ENCODE measurements around the gene COLEC11.

The COLEC11 gene

DNA sequence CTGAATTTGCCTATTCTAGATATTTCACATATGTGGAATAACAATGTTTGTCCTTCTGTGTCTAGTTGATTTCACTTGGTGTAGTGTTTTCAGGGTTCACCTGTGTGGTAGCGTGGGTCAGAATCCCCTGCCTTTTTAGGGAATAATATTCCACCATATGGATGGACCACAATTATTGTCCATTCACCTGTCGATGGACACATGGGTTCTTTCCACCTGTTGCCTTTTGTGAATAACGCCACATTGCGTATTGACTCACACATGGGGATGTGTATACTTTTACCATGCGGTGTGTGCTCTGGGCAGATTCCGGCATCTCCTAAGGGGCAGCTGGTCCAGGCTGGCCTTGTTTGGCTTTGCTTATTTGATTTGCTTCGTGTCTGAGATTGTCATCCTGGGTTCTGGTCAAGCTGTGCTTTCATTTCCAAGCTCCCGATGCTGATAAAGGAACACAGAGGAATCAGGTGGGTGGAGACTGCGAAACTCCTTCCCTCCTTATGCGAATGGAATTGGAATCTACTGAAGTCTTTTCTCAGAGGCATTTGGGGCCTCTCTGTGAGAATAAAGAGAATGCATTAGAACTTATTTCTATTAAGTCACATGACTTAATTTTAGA is 44.2 kb downstream of the COLEC11 start:
- TF ChIP-seq GATA1 (IDR thresholded peaks at IDR 0.05; ENCODE audit: low read depth, low read length), result no peak
- no peak for TF ChIP-seq POLR2A (IDR thresholded peaks at IDR 0.05; ENCODE audit: low read length)
- DNase-seq, result no peak

DNA sequence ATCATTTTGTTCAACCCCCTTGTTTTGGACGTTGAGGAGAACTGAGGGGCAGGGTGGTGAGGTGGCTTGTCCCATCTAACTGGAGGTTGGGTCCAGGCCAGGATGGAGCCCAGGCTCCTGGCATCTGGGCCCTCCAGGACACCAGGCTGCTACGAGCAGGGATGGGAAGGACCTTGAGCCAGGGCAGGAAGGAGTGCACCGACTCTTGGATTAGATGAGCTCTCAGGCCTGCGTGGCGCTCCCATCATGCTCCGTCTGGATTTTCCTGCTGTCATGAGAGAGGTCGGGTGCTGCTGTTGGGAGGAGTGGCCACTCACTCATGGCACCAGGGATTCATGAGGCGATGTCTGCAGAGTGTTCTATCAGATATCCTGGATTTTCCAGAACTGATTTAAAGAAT is 44.7 kb downstream of the COLEC11 start:
- no peak for DNase-seq
- no peak for TF ChIP-seq POLR2A (IDR thresholded peaks at IDR 0.05; ENCODE audit: low read length)
- no peak for TF ChIP-seq GATA1 (IDR thresholded peaks at IDR 0.05; ENCODE audit: low read depth, low read length)

DNA sequence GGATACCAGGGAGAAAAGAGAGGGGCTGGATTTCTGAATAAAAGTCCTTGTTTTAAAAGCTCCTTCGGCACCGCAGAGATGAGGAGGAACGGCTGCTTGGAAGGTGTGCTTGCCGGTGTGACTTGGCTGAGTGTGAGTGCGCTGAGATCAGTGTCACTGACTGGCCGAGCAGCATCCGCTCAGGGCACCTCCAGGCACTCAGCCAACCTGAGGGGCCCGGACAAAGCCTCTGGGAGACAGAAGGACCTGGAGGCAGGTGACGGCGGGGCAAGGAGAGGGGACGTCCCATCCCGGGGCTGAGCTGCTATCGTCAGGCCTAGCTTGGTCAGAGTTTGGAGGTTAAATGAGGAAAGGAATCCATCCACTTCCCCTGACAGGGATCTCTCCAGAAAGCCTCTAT is 46.3 kb downstream of the COLEC11 start:
- no peak for TF ChIP-seq GATA1 (IDR thresholded peaks at IDR 0.05; ENCODE audit: low read depth, low read length)
- no peak for TF ChIP-seq POLR2A (IDR thresholded peaks at IDR 0.05; ENCODE audit: low read length)
- no peak for DNase-seq

DNA sequence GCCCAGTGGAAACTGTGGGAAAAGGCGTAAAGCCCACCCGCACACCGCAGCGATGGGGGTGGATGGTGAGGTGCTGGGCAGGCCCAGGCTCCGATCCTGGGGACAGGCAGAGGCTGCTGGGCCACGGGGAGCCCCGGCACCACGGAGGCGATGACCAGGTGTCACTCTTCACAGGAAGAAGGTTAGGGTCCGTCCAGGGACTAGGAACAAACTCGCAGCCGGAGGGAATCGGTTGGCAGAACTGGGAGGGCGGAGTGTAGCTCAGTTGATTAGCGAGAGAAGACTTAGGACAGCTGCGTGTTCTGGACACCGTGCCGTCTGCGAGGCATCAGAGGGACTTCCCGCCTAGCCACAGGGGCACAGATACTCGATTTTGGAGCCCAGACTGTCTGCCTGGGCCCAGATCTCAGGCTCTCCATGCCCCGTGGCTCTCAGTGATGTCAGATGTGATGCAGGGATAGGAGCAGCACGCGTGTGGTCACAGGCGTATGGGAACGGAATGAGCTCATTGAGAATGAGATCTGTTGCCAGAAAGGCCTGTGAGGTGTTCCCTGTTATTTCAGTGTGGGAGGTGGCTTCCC is 47.0 kb downstream of the COLEC11 start:
- no peak for TF ChIP-seq GATA1 (IDR thresholded peaks at IDR 0.05; ENCODE audit: low read depth, low read length)
- no peak for TF ChIP-seq POLR2A (IDR thresholded peaks at IDR 0.05; ENCODE audit: low read length)
- DNase-seq, result no peak

DNA sequence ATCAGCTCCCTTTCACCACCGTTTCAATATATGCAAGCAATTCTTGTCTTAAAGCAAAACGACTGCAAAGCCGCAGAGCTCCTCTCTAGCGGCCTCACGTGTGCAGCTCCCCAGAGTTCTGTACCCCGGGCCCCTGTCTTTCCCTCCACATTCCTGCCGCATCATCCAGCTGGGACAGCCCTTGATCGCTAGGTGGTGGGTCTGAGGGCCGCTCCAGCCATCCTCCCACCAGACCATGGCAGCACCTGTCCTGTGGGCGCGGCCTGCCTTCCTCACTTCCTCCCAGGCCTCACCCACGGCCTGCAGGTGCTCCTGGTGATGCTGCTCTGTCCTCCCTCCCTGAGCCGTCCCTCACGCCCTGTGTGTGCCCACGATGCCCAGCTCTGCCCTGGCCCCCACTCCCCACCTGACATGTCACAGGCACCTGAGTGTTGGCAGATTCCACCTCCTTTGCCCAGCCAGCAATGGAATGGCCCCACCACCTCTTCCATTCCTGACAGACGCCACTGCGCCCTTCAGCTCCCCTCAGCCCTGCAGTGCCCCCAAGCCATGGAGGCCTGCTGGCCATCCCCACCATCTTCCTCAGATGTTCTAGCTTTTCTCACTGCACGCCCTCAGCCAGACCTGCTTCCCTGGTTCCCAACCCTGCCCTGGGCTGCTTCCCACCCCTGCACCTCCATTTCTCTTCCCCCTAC is 47.8 kb downstream of the COLEC11 start:
- no peak for TF ChIP-seq GATA1 (IDR thresholded peaks at IDR 0.05; ENCODE audit: low read depth, low read length)
- no peak for TF ChIP-seq POLR2A (IDR thresholded peaks at IDR 0.05; ENCODE audit: low read length)
- DNase-seq, result no peak

DNA sequence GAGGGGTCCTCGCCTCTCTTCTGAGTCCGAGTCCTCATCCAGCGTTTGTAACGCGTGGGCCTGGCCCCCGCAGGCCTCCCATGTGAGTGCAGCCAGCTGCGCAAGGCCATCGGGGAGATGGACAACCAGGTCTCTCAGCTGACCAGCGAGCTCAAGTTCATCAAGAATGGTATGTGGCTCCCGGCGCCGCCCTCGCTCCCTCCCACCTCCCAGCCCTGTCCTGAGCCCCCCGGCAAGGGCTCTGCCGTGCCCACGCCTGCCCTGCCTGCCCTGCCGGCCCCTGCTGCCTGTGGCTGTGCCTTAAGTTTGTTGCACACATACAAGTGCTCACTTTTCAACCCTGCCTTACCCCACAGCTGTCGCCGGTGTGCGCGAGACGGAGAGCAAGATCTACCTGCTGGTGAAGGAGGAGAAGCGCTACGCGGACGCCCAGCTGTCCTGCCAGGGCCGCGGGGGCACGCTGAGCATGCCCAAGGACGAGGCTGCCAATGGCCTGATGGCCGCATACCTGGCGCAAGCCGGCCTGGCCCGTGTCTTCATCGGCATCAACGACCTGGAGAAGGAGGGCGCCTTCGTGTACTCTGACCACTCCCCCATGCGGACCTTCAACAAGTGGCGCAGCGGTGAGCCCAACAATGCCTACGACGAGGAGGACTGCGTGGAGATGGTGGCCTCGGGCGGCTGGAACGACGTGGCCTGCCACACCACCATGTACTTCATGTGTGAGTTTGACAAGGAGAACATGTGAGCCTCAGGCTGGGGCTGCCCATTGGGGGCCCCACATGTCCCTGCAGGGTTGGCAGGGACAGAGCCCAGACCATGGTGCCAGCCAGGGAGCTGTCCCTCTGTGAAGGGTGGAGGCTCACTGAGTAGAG is 48.7 kb downstream of the COLEC11 start:
- no peak for DNase-seq
- no peak for TF ChIP-seq GATA1 (IDR thresholded peaks at IDR 0.05; ENCODE audit: low read depth, low read length)
- no peak for TF ChIP-seq POLR2A (IDR thresholded peaks at IDR 0.05; ENCODE audit: low read length)

DNA sequence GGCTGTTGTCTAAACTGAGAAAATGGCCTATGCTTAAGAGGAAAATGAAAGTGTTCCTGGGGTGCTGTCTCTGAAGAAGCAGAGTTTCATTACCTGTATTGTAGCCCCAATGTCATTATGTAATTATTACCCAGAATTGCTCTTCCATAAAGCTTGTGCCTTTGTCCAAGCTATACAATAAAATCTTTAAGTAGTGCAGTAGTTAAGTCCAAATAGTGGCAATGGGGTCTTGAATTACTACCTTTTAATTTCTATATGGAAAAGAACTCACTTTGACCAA is 49.3 kb downstream of the COLEC11 start:
- DNase-seq, result no peak
- TF ChIP-seq POLR2A (IDR thresholded peaks at IDR 0.05; ENCODE audit: low read length), result no peak
- no peak for TF ChIP-seq GATA1 (IDR thresholded peaks at IDR 0.05; ENCODE audit: low read depth, low read length)

DNA sequence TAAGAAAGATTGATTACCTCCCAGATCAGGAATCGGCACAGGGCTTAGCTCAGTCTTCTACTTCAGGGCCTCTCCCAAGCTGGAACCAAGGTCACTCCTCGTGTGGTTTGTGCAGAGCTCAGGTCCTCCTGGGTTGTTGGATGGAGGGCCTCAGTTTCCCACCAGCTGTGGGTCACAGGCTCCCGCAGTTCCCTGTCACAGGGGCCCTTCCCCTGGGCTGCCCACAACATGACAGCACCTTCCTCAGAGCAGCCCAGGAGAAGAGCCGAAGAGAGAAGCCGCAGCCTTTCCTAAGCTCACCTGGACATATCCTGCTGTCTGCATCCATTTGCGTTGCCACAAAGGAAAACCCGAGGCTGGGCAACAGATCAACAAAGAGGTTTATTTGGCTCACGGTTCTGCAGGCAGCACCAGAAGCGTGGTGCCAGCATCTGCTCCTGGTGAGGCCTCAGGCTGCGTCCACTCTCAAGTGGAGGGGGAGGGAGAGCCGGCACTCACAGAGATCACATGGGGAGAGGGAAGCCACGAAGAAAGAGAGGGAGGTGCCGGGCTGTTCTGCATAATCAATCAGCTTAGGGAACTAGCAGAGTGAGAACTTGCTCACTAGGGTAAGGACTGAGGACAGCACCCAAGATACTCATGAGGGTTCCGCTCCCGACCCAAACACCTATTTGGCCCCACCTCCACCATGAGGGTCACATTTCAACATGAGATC is 50.1 kb downstream of the COLEC11 start:
- no peak for DNase-seq

DNA sequence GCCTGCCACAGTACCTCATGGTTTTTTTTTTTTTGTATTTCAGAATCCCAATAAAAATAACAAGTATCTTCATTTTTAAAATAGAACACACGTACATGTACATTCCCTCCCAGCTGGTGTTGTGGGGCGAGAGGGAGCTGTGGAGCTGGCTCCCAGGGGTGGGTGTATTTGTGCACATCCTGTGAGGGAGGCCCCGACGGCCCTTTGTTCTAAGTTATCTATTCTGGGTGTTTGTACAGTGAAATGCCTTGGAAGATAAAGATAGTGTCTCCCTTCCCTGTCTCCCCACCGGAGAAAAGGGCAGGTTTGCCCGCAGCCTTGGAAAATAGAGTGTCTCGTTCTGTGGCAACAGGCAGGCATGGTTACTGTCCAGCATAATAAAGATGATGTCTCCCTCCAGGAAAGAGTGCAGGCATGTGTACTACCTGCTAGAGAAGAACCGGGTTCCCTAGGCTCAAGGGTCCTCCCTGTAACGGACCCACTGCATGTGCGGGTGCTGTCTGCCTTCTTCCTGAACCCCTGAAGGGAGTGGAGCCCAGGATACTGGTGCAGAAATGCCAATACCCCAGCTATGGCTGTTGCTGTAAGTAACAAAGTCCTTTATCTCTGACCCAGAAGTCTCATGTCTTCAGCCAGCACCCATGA is 51.0 kb downstream of the COLEC11 start:
- DNase-seq, result no peak
- TF ChIP-seq GATA1 (IDR thresholded peaks at IDR 0.05; ENCODE audit: low read depth, low read length) (no peak), POLR2A (IDR thresholded peaks at IDR 0.05; ENCODE audit: low read length) (no peak)

More for the DNA sequence above, 50.1 kb downstream of the COLEC11 start:
- TF ChIP-seq GATA1 (IDR thresholded peaks at IDR 0.05; ENCODE audit: low read depth, low read length) (no peak), POLR2A (IDR thresholded peaks at IDR 0.05; ENCODE audit: low read length) (no peak)

DNA sequence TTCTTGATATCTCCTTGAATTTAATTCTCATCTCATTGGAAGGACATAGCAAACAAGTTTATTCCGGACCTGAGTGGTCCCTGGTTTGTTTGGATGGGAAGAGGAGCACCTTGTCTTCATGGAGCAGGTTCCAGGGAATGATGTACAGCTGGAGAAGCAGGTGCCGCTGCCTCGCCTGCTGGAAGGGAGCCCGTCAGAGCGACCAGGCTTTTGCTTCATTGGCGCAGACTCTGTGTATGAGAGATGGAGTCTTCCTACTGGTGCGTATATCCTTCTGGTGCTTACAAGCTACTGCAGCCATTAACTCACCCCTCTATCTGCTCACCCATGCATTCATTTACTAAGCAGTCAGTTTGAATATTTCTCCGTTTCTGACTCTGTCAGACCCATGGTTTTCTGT is 51.5 kb downstream of the COLEC11 start:
- TF ChIP-seq GATA1 (IDR thresholded peaks at IDR 0.05; ENCODE audit: low read depth, low read length), result no peak
- no peak for TF ChIP-seq POLR2A (IDR thresholded peaks at IDR 0.05; ENCODE audit: low read length)
- DNase-seq, result no peak

DNA sequence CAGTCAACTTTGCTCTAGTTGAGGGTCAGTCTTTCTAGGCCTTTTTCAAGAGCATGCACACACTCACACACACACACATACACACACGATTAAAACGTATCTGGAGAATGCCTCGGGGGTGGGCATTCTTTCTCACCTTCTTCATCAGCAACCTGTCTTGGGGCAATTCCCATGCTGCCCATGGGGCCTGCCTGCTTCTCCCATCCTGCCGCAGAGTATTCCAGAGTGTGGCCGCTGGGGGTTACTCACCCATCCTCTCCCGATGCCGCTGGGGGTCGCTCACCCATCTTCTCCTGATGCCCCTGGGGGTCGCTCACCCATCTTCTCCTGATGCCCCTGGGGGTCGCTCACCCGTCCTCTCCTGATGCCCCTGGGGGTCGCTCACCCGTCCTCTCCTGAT is 52.3 kb downstream of the COLEC11 start:
- TF ChIP-seq GATA1 (IDR thresholded peaks at IDR 0.05; ENCODE audit: low read depth, low read length) (no peak), POLR2A (IDR thresholded peaks at IDR 0.05; ENCODE audit: low read length) (no peak)
- no peak for DNase-seq

DNA sequence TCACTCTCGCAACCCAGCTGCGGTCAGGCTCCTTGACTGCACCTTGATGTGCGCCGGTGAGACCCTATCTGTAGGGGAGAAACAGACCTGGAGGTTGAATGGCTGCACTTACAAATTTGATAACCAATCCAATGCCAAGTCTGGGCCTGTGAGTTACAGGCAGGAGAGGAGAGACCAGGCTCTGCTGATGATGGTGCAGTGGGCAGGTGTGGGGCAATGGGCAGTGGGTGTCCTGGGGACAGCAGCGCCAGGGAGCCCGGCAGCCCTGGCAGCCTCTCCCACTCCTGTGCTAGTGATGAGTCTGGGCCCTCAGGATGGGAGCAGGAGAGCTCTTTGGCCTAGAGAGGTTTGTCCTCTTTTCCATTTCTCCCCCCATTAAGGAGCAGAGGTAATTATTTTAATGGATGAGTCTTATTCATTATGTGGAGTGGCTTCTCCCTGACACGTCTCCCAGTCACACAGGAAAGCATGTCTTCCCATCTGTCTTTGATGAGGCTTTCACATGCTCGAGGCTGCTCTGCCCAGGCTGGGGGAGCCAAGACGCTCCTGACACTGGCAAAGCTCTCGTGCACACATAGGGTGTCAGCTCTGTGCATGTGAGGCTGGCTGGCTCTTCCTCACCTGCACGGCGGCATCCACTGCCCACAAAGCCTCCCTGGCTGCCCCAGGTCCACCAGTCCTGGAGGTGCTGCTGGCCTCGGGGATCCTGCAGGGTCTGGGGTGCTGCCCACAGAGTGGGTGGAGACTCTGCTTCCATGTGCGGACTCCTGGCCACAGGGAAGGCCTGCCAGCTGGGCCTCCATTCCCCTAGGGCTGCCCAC is 53.1 kb downstream of the COLEC11 start:
- TF ChIP-seq POLR2A (IDR thresholded peaks at IDR 0.05; ENCODE audit: low read length) (no peak), GATA1 (IDR thresholded peaks at IDR 0.05; ENCODE audit: low read depth, low read length) (no peak)
- DNase-seq, result no peak

Measured in erythroblast (primary cell).